Spleen (tissue), 11 donors: ENCODE results near the gene RLF. TPM values are rescaled to one million over a fixed set of nuclear protein-coding genes. Genes with fewer than 3 reads are reported as not detected.
A peak's percentile ranks its signal among the peaks of the same experiment; 100 is the strongest.

ENCODE experiments used
- DNase-seq: peaks from one replicate; pipeline ENCODE4 v3.0.0-alpha.2; 2020
- H3K27ac ChIP-seq, 8 donors: fragments of 200-600 bp; sonication (generic) in 7 of 8; 1 replicate in 4 of 8; 2 replicates in 4 of 8; pipeline versions ENCODE4 v1.5.0 to v1.8.0; 2016 to 2021; ENCODE audit warnings: inconsistent platforms in 4 of 8, mild to moderate bottlenecking in 4 of 8, moderate library complexity in 1 of 8
- H3K27me3 ChIP-seq, 7 donors: fragments of 200-600 bp; sonication (generic) in 6 of 7; replicated peaks in 1 of 7; 1 replicate in 4 of 7; 2 replicates in 3 of 7; pipeline versions ENCODE4 v1.5.0 to v1.8.0; 2016 to 2021; ENCODE audit warnings: inconsistent platforms in 3 of 7, mild to moderate bottlenecking in 1 of 7
- H3K36me3 ChIP-seq, 6 donors: fragments of 200-600 bp; sonication (generic) in 5 of 6; 1 replicate in 4 of 6; 2 replicates in 2 of 6; pipeline versions ENCODE4 v1.5.0 to v1.8.0; 2016 to 2021; ENCODE audit warnings: inconsistent platforms in 2 of 6
- H3K4me1 ChIP-seq, 6 donors: fragments of 200-600 bp; sonication (generic) in 5 of 6; 1 replicate in 3 of 6; 2 replicates in 3 of 6; pipeline versions ENCODE4 v1.5.0 to v1.8.0; 2016 to 2021; ENCODE audit warnings: inconsistent platforms in 3 of 6
- H3K4me3 ChIP-seq, 8 donors: fragments of 200-600 bp; sonication (generic) in 7 of 8; 1 replicate in 4 of 8; 2 replicates in 4 of 8; pipeline versions ENCODE4 v1.5.0 to v1.8.0; 2016 to 2021; ENCODE audit warnings: inconsistent platforms in 4 of 8, mild to moderate bottlenecking in 4 of 8, moderate library complexity in 2 of 8
- H3K9me3 ChIP-seq, 8 donors: fragments of 200-600 bp; sonication (generic) in 7 of 8; 1 replicate in 4 of 8; 2 replicates in 4 of 8; pipeline versions ENCODE4 v1.5.0 to v1.8.0; 2016 to 2021; ENCODE audit warnings: inconsistent platforms in 4 of 8
- POLR2A ChIP-seq, 3 donors: fragments of 450-650 bp; IDR thresholded peaks; one replicate each; pipeline ENCODE4 v1.5.1; 2017; ENCODE audit warnings: antibody characterized with exemption in 3 of 3, mild to moderate bottlenecking in 1 of 3
- POLR2AphosphoS5 ChIP-seq, 3 donors: sonication (generic); formaldehyde crosslinking; IDR thresholded peaks; one replicate each; pipeline ENCODE4 v1.5.1; 2017; ENCODE audit warnings: antibody characterized with exemption in 3 of 3
- WGBS, 5 donors: extraction: QIAGEN DNeasy Blood & Tissue Kit in 3 of 5; methylation state at CpG; one replicate each; pipeline versions ENCODE4 v1.1.5 to v1.1.7; 2013 to 2018; 5-methylcytosine and 5-hydroxymethylcytosine counted together
- intact Hi-C: fragments of 100-400 bp; cut with DNase I; formaldehyde crosslinking; loops from one replicate; pipeline ENCODE4 v1.15.0; 2023; ENCODE audit warnings: low total_unique reads
- polyA plus RNA-seq, 3 donors: library from polyadenylated mRNA; stranded (reverse); fragments of 200-250 nt; gene quantifications; one replicate each; pipeline ENCODE4 v1.2.1, GENCODE V29; 2013
- total RNA-seq, 7 donors: library from RNA; depleted of rRNA in 3 of 7; stranded (reverse); fragments of >200 nt in 3 of 7; fragmentation: NEBNext Ultra II Directional in 4 of 7; extraction: Animal tissue kit (Norgen Biotek cat#: 25700) in 4 of 7; gene quantifications; one replicate each; pipeline versions ENCODE4 v1.1.0 to v1.2.1, GENCODE V29; 2016 to 2021
- TF ChIP-seq, protein P1 (sequence below), 11 experiments: fragments of 200-600 bp in 7 of 11; fragments of 450-650 bp in 4 of 11; sonication (generic) in 4 of 11; IDR thresholded peaks in 8 of 11; conservative IDR thresholded peaks in 3 of 11; 1 replicate in 7 of 11; 2 replicates in 4 of 11; pipeline versions ENCODE4 v1.4.0 to v1.8.0; 2016 to 2021; ENCODE audit warnings: antibody characterized with exemption in 11 of 11, inconsistent platforms in 4 of 11, mild to moderate bottlenecking in 1 of 11
- donor health status: healthy with polysubstance abuse.
- donor health status: DM: no; HTN: no; CAD: no; lungs with moderate emphysema.
- donor health status: DM: no; HTN: no; CAD: no.
- donor health status: Bipolar disorder and iron deficiency.
- donor health status: healthy.
- donor health status: DM: no; HTN: no; CAD: no.
- donor health status: DM: yes; HTN: yes; CAD: no.

Gene RLF
- total and polyA plus RNA-seq, 10 donors: 3.8 to 26.3 (median 16.8) TPM

DNA sequence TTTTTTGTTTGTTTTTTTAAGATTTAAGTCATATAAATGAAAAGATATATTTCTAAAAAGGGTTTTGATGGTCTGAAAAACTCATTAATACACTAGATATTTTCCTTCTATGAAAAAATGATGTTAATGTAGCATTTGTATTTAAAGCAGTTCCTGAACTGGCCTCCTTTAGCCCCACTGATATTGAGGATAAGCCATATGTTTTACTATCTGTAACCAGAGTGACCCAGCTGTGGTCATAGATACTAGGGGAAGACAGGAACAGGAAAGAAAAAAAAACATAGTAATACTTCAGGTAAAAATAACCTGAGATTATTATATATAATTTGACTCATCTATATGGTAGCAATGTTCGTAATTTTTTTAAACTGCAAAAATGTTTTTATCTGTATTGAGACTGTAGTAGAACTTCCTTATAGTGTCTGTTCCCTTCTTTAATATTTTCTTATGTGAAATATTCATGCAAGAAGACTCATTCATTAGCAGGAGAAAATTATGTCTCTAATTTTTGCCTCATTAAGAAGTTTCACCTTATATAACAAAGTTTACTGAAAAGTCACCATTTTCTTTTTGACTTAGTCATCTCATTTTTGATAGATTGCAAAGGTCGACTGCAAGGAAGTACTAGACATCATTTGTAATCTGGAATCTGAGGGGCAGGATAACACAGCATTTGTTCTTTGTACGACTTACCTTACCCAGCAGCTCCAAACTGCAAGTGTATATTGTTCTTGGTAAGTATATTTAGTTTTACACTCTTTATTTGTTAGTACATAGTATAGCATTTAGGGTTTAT is 61.0 kb downstream of the RLF start:
- TF ChIP-seq, protein P1, sequence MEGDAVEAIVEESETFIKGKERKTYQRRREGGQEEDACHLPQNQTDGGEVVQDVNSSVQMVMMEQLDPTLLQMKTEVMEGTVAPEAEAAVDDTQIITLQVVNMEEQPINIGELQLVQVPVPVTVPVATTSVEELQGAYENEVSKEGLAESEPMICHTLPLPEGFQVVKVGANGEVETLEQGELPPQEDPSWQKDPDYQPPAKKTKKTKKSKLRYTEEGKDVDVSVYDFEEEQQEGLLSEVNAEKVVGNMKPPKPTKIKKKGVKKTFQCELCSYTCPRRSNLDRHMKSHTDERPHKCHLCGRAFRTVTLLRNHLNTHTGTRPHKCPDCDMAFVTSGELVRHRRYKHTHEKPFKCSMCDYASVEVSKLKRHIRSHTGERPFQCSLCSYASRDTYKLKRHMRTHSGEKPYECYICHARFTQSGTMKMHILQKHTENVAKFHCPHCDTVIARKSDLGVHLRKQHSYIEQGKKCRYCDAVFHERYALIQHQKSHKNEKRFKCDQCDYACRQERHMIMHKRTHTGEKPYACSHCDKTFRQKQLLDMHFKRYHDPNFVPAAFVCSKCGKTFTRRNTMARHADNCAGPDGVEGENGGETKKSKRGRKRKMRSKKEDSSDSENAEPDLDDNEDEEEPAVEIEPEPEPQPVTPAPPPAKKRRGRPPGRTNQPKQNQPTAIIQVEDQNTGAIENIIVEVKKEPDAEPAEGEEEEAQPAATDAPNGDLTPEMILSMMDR (IDR thresholded peaks at IDR 0.05 in 8 of 11, conservative IDR thresholded peaks at IDR 0.05 in 3 of 11): no peak
- TF ChIP-seq POLR2AphosphoS5 (IDR thresholded peaks at IDR 0.05) (no peak), POLR2A (IDR thresholded peaks at IDR 0.05) (no peak)
- DNase-seq: no peak
- H3K27ac ChIP-seq: no peak overlapping the region
- 75 to 78% (median 77%) methylated on average over 3 of the region's 3 CpGs for WGBS, 5 donors
- H3K4me3 ChIP-seq: no peak overlapping the region
- no peaks in the 10 kb centered on the region for H3K4me1 ChIP-seq
- H3K9me3 ChIP-seq: no peaks in the 10 kb centered on the region
- intact Hi-C loops: no loop called here
- H3K27me3 ChIP-seq: no peaks in the 10 kb centered on the region
- H3K36me3 ChIP-seq: peaks cover 0 to 70% (median 10%) of the 10 kb centered on the region in 6 donors

DNA sequence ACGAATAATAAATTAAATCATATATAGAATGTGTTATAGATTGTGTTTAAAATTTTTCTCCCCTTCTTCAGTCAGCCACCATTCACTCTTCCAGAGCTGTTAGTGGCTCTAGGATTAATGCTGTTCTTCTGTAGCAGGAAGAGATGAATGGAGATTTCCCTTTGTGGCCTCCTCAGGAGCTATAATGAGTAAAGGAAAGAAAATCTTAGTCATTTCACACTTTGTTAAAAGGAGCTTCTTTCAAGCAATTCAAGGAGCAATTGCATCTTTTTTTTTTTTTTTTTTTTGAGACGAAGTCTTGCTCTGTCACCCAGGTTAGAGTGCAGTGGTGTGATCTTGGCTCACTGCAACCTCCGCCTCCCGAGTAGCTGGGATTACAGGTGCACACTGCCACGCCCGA is 62.9 kb downstream of the RLF start:
- DNase-seq: no peak
- Histone ChIP-seq H3K9me3 (no peaks in the 10 kb centered on the region), H3K4me3 (no peak overlapping the region), H3K27me3 (no peaks in the 10 kb centered on the region), H3K4me1 (no peaks in the 10 kb centered on the region), H3K27ac (no peak overlapping the region), H3K36me3 (peaks cover 0 to 74% (median 14%) of the 10 kb centered on the region in 6 donors)
- WGBS, 5 donors: 78 to 86% (median 83%) methylated on average over 6 of the region's 6 CpGs
- intact Hi-C loops: no loop called here
- TF ChIP-seq, protein P1 (IDR thresholded peaks at IDR 0.05 in 8 of 11, conservative IDR thresholded peaks at IDR 0.05 in 3 of 11): no peak
- no peak for TF ChIP-seq POLR2A (IDR thresholded peaks at IDR 0.05)
- TF ChIP-seq POLR2AphosphoS5 (IDR thresholded peaks at IDR 0.05): no peak

DNA sequence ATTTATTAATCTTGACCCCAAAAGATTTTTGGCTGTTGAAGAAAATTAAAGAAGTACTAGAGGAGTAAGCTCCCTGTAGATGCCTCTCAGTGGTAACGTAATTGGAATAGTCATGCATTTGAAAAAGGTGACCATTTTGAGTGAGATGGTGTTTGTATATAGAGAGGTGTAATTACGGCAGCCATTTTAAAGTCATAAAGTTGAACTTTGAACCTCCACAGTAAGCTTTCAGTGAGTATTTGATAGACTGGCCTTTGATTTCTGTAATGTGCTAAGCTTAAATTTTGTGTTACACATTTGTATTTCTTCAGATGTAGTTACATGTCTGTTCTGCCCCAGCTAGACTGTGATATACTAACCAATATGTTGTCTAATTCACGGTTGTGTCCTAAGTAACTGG is 65.0 kb downstream of the RLF start:
- 84 to 95% (median 93%) methylated on average over 3 of the region's 3 CpGs for WGBS, 5 donors
- TF ChIP-seq, protein P1 (IDR thresholded peaks at IDR 0.05 in 8 of 11, conservative IDR thresholded peaks at IDR 0.05 in 3 of 11): no peak
- TF ChIP-seq POLR2AphosphoS5 (IDR thresholded peaks at IDR 0.05) (no peak), POLR2A (IDR thresholded peaks at IDR 0.05) (no peak)
- no peaks in the 10 kb centered on the region for H3K9me3 ChIP-seq
- no peak overlapping the region for H3K4me3 ChIP-seq
- H3K27me3 ChIP-seq: no peaks in the 10 kb centered on the region
- H3K4me1 ChIP-seq: peaks cover 0 to 4% (median 0%) of the 10 kb centered on the region in 6 donors
- DNase-seq: no peak
- intact Hi-C loops: no loop called here
- no peak overlapping the region for H3K27ac ChIP-seq
- H3K36me3 ChIP-seq: peaks cover 0 to 91% (median 26%) of the 10 kb centered on the region in 6 donors

DNA sequence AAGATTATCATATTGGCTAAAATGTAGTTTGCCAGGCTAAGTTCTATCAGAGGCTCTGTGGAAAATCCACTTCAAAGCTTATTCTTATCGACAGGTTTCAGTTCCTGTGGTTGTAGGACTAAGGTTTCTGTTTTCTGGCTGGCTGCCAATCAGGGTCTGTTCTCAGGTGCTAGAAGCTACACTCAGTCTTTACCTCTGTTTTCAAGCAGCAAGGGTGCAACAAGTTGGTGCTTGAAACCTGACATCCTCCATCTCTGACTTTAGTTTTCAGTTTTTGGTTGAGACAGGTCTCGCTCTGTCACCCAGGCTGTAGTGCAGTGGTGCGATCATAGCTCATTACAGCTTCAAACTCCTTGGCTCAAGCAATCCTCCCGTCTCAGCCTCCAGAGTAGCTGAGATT is 71.3 kb downstream of the RLF start:
- WGBS, 5 donors: 61 to 70% (median 64%) methylated on average over 4 of the region's 4 CpGs
- peaks cover 2 to 100% (median 72%) of the 10 kb centered on the region in 6 donors for H3K36me3 ChIP-seq
- H3K27me3 ChIP-seq: no peaks in the 10 kb centered on the region
- no peak for DNase-seq
- H3K4me3 ChIP-seq: no peak overlapping the region
- H3K9me3 ChIP-seq: peaks cover 0 to 9% (median 0%) of the 10 kb centered on the region in 8 donors
- H3K27ac ChIP-seq: peak overlapping the region in 2 of 8 donors; percentile 4 to 11
- intact Hi-C loops: no loop called here
- peaks cover 0 to 5% (median 0%) of the 10 kb centered on the region in 6 donors for H3K4me1 ChIP-seq
- TF ChIP-seq, protein P1 (IDR thresholded peaks at IDR 0.05 in 8 of 11, conservative IDR thresholded peaks at IDR 0.05 in 3 of 11): no peak
- no peak for TF ChIP-seq POLR2AphosphoS5 (IDR thresholded peaks at IDR 0.05)
